Osteoblast (primary cell): ENCODE results near the gene MEGF11. TPM values are rescaled to one million over a fixed set of nuclear protein-coding genes. Genes with fewer than 3 reads are reported as not detected.

Experiments
- DNase-seq: peaks from one replicate; pipeline ENCODE4 v3.0.0; 2011; ENCODE audit warnings: low spot score, mixed read lengths; ENCODE audit not compliant: insufficient read length; ENCODE audit errors: missing footprints
- H2AFZ ChIP-seq: 2 replicates; pipeline ENCODE4 v1.6.0; 2011; ENCODE audit warnings: mild to moderate bottlenecking, low read length
- H3K27ac ChIP-seq: 2 replicates; pipeline ENCODE4 v1.5.1; 2011; ENCODE audit warnings: mild to moderate bottlenecking, low read depth, low read length, moderate library complexity
- H3K27me3 ChIP-seq: 2 replicates; pipeline ENCODE4 v1.6.0; 2012; ENCODE audit warnings: mild to moderate bottlenecking, control low read depth, inconsistent platforms, low read length, moderate library complexity; ENCODE audit not compliant: insufficient read depth
- H3K36me3 ChIP-seq: 2 replicates; pipeline ENCODE4 v1.5.1; 2011; ENCODE audit warnings: mild to moderate bottlenecking, low read length, control low read depth, moderate library complexity; ENCODE audit not compliant: insufficient read depth
- H3K4me1 ChIP-seq: 2 replicates; pipeline ENCODE4 v1.5.1; 2011; ENCODE audit warnings: mild to moderate bottlenecking, low read length, control low read depth, moderate library complexity; ENCODE audit not compliant: insufficient read depth
- H3K4me2 ChIP-seq: 2 replicates; pipeline ENCODE4 v1.6.0; 2011; ENCODE audit warnings: mild to moderate bottlenecking, low read length; ENCODE audit not compliant: insufficient read depth
- H3K4me3 ChIP-seq: fragments of 200-600 bp; sonication (generic); 3 replicates; pipeline ENCODE4 v1.5.1; 2012; ENCODE audit warnings: mild to moderate bottlenecking, low read length, inconsistent platforms; ENCODE audit not compliant: insufficient read depth
- H3K79me2 ChIP-seq: 2 replicates; pipeline ENCODE4 v1.6.0; 2012; ENCODE audit warnings: mild to moderate bottlenecking, low read length, control low read depth, inconsistent platforms; ENCODE audit not compliant: insufficient read depth
- H3K9me3 ChIP-seq: 2 replicates; pipeline ENCODE4 v1.5.1; 2011; ENCODE audit warnings: low read depth, low read length, control low read depth
- H4K20me1 ChIP-seq: 2 replicates; pipeline ENCODE4 v1.6.0; 2012; ENCODE audit warnings: mild to moderate bottlenecking, low read length, control low read depth; ENCODE audit not compliant: insufficient read depth
- CTCF ChIP-seq: IDR thresholded peaks from 2 replicates; pipeline ENCODE4 v1.5.1; 2011; ENCODE audit warnings: mild to moderate bottlenecking, low read depth, low read length, moderate library complexity; ENCODE audit errors: extremely low read depth
- total RNA-seq: library from RNA; depleted of rRNA; stranded (reverse); fragments of >200 nt; gene quantifications from 2 replicates; pipeline ENCODE4 v1.2.3, GENCODE V29; 2012

The MEGF11 gene
- total RNA-seq, 1 donor = not detected

GRCh38 chr15:66132251-66132816 lies 121.2 kb downstream of the MEGF11 start:
- H3K4me3 ChIP-seq = no peak overlapping the region
- no peaks in the 10 kb centered on the region for H3K36me3 ChIP-seq
- H3K27me3 ChIP-seq = peaks cover 52% of the 10 kb centered on the region
- H3K4me2 ChIP-seq = no peak overlapping the region
- H3K27ac ChIP-seq = no peak overlapping the region
- no peaks in the 10 kb centered on the region for H3K79me2 ChIP-seq
- no peaks in the 10 kb centered on the region for H3K4me1 ChIP-seq
- H4K20me1 ChIP-seq = no peaks in the 10 kb centered on the region
- no peak for TF ChIP-seq CTCF
- no peaks in the 10 kb centered on the region for H3K9me3 ChIP-seq
- DNase-seq = peak; percentile 35
- H2AFZ ChIP-seq = no peak overlapping the region

- H3K79me2 ChIP-seq = no peaks in the 10 kb centered on the region
These were observed 121.7 kb downstream of the MEGF11 start for GRCh38 chr15:66131831-66132230.

GRCh38 chr15:66131200-66131599 lies 122.3 kb downstream of the MEGF11 start:
- H3K36me3 ChIP-seq = no peaks in the 10 kb centered on the region
- H3K27me3 ChIP-seq = peaks cover 55% of the 10 kb centered on the region
- no peak overlapping the region for H3K4me2 ChIP-seq
- DNase-seq = no peak
- no peaks in the 10 kb centered on the region for H3K79me2 ChIP-seq
- H2AFZ ChIP-seq = no peak overlapping the region
- no peak for TF ChIP-seq CTCF
- H4K20me1 ChIP-seq = no peaks in the 10 kb centered on the region
- no peak overlapping the region for H3K27ac ChIP-seq
- H3K4me3 ChIP-seq = no peak overlapping the region
- H3K9me3 ChIP-seq = no peaks in the 10 kb centered on the region
- H3K4me1 ChIP-seq = no peaks in the 10 kb centered on the region

More at GRCh38 chr15:66131831-66132230, 121.7 kb downstream of the MEGF11 start:
- Histone ChIP-seq H3K4me3 (no peak overlapping the region), H2AFZ (no peak overlapping the region), H3K27me3 (peaks cover 55% of the 10 kb centered on the region), H3K36me3 (no peaks in the 10 kb centered on the region), H3K27ac (no peak overlapping the region), H3K9me3 (no peaks in the 10 kb centered on the region), H3K4me2 (no peak overlapping the region), H4K20me1 (no peaks in the 10 kb centered on the region), H3K4me1 (no peaks in the 10 kb centered on the region)
- no peak for TF ChIP-seq CTCF
- no peak for DNase-seq

- Histone ChIP-seq H3K4me3 (no peak overlapping the region), H3K4me2 (no peak overlapping the region), H4K20me1 (no peaks in the 10 kb centered on the region), H3K27ac (no peak overlapping the region), H3K79me2 (no peaks in the 10 kb centered on the region), H3K36me3 (no peaks in the 10 kb centered on the region), H3K9me3 (no peaks in the 10 kb centered on the region), H3K27me3 (peaks cover 56% of the 10 kb centered on the region), H2AFZ (no peak overlapping the region), H3K4me1 (no peaks in the 10 kb centered on the region)
- no peak for TF ChIP-seq CTCF
- no peak for DNase-seq
These were observed 123.0 kb downstream of the MEGF11 start for GRCh38 chr15:66130496-66131034.
